Activated T-cell treated with anti-CD3 and anti-CD28 coated beads for 1 hour (primary cell): Measurements from ENCODE around the gene KHDC1L.
"Not testable (repeated sequence)": the region's sequence is repeated elsewhere in the genome, so short reads cannot be mapped to it uniquely, and the experiment has no call there.

Experiments used
- DNase-seq: peaks from one replicate; pipeline ENCODE4 v3.0.0-alpha.2; 2020; ENCODE audit warnings: low read depth

The KHDC1L gene

GRCh38 chr6:73204252-73204651 is 21.0 kb downstream of the KHDC1L start:
- no peak for DNase-seq

- DNase-seq = no peak
Measured at GRCh38 chr6:73203098-73203497, 22.2 kb downstream of the KHDC1L start.

- DNase-seq = no peak
Measured at GRCh38 chr6:73200735-73201134, 24.6 kb downstream of the KHDC1L start.

GRCh38 chr6:73200247-73200646 is 25.0 kb downstream of the KHDC1L start:
- DNase-seq = no peak

- no peak for DNase-seq
Measured at GRCh38 chr6:73194744-73195143, 30.6 kb downstream of the KHDC1L start.

- DNase-seq = not testable (repeated sequence)
Measured at GRCh38 chr6:73193302-73193701, 32.0 kb downstream of the KHDC1L start.

GRCh38 chr6:73182021-73182607 is 43.2 kb downstream of the KHDC1L start:
- no peak for DNase-seq

GRCh38 chr6:73180763-73181619 is 44.3 kb downstream of the KHDC1L start:
- no peak for DNase-seq

- no peak for DNase-seq
Measured at GRCh38 chr6:73180076-73180738, 45.1 kb downstream of the KHDC1L start.

GRCh38 chr6:73177221-73177944 is 47.9 kb downstream of the KHDC1L start:
- DNase-seq = no peak

GRCh38 chr6:73176057-73176456 is 49.2 kb downstream of the KHDC1L start:
- DNase-seq = no peak

- DNase-seq = no peak
Measured at GRCh38 chr6:73174646-73175045, 50.6 kb downstream of the KHDC1L start.
